ENCODE measurements around the gene LAMA2.

- no peak for TF ChIP-seq CTCF (IDR thresholded peaks at IDR 0.05; ENCODE audit: poor library complexity)
- TF ChIP-seq EZH2phosphoT487 (IDR thresholded peaks at IDR 0.05; ENCODE audit: low read depth, severe bottlenecking, unreplicated experiment) = no peak
- TF ChIP-seq EZH2 (IDR thresholded peaks at IDR 0.05; ENCODE audit: borderline replicate concordance) = no peak
Measured at GRCh38 chr6:129478379-129478778, 595.4 kb downstream of the LAMA2 start.
